GM21786 (cell line): ENCODE data around the gene PASK.
"Not testable (repeated sequence)": the region's sequence is repeated elsewhere in the genome, so short reads cannot be mapped to it uniquely, and the experiment has no call there.

ENCODE experiments used
- ATAC-seq: cut with Tn5 transposase; IDR thresholded peaks from one replicate; pipeline ENCODE4 v1.9.1; 2021; ENCODE audit not compliant: unreplicated experiment

The PASK gene

GRCh38 chr2:241108271-241109209 is 40.7 kb downstream of the PASK start:
- no peak for ATAC-seq

DNA sequence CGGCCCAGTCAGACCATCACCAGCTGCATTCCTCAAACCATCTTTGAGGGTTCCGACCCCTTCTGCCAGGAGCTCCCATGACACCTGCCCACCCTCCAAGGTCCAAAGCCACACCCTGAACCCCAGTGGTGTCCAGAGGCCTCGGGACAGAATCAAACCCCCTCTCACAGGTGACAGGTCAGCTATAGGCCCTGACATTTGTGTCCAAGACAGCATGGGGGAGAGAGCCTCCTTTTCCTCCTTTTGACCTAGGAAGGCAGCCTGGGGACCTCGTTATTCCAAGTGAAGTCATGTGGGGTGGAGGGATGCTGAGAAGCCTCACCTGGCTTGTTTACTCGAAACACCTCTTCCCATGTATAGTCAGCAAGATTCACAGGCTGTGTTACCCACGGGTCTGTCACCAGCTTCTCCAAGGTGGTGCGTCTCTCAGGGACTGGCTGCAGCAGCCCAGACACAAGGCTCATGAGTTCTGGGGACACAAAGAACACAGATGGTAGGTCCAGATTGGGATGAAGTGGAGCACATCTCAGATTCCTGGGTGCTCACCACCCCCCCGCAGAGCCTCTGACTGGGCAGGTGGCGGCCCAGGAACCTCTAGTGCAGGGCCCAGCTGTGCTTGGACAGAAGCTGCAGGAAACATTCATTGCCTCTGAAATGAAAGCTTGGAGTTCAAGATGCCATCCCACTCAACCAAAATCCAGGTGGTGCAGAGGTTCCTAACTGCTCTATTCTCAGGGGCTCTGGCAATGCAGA is 42.1 kb downstream of the PASK start:
- ATAC-seq: no peak

- no peak for ATAC-seq
Observed at GRCh38 chr2:241105641-241106040, 43.6 kb downstream of the PASK start.

DNA sequence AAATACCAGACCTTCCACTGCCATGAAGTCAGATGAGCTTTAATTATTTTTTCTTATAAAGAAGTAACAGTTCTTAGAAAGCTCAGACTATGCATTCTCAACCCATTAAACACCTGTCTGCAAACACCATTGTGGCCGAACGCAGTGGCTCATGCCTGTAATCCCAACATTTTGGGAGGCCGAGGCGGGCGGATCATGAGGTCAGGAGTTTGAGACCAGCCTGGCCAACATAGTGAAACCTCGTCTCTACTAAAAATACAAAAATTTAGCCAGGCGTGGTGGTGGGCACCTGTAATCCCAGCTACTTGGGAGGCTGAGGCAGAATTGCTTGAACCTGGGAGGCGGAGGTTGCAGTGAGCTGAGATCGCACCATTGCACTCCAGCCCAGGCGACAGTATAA is 44.7 kb downstream of the PASK start:
- ATAC-seq: not testable (repeated sequence)

GRCh38 chr2:241103176-241103595 is 46.1 kb downstream of the PASK start:
- ATAC-seq: no peak

DNA sequence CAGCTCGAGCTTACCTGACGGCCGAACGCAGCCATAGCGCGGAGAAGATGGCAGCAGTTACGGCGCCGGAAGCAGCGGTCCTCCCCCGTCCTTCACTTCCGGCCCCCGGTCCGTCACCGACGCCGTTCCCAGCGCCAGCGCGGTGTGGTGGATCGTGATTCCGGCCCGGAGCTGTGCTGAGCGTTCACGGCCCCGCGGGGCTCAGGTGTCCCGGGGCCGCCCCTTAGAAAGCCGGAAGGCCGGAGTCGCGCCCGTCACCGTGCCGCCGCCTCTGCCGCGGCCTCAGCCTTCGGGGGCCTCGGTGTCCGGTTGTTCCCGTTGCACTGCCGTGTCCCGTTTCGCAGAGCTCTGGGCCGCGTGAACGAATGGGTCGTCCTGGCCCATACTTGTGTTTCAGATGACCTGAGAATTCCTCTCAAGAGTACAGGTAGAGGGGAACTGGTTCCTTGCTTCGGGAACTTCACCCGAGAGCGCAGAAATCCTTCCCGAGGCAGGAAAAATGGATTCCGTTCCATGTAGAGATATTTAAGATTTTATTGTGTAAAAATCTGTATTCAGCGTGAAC is 47.0 kb downstream of the PASK start, which contains the start of gene MTERF4:
Gene MTERF4 (minus strand): TSS at position 49 of the 565 bp plus-strand sequence. CDS start 14 bp downstream, at position 35.
- peak; percentile 79 for ATAC-seq

DNA sequence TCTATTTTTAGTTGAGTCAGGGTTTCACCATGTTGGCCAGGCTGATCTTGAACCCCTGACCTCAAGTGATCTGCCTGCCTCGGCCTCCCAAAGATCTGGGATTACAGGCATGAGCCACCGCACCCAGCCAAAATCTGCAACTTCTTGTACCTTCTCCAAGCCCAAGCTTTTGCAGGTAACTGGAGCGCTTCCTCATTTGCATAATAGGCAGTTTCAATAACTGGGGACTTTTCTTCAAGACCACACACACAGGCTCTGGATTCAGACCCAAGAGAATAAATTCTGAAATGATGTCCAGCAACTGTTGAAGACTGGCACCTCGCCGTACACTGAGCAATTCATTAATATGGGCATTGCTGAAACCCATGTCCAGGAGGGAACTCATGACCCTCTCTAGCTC is 50.0 kb downstream of the PASK start:
- ATAC-seq: no peak

GRCh38 chr2:241096979-241097378 is 52.3 kb downstream of the PASK start:
- no peak for ATAC-seq

DNA sequence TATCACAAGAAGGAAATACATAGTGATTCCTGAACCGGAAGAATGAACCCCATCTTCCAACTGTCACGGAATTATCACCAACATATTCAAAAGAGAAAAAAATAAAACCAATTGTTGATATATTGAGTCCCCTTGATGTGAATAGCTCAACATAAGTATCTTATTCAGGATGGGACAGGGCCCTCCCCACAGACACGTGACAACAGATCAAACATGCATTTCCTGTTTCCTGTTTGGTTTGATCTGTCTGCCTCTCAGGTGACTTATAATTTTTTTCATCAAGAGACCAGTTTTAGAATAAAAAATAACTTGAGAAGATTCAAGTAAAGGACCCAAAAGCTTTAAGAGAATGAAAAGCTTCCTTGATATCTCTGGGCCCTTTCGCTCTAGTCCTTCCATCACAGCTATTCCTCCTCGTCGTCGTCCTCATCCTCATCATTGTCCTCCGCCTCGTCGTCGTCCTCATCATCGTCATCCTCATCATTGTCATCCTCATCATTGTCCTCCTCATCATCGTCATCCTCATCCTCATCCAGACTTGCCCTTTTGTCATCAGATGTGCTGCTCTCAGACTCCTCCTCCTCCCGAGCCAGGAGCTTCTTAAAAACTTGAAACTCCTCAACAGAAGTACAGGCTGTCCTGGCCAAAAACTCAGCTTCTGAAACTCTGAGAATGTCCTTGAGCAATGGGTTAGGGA is 53.5 kb downstream of the PASK start:
- ATAC-seq: no peak

DNA sequence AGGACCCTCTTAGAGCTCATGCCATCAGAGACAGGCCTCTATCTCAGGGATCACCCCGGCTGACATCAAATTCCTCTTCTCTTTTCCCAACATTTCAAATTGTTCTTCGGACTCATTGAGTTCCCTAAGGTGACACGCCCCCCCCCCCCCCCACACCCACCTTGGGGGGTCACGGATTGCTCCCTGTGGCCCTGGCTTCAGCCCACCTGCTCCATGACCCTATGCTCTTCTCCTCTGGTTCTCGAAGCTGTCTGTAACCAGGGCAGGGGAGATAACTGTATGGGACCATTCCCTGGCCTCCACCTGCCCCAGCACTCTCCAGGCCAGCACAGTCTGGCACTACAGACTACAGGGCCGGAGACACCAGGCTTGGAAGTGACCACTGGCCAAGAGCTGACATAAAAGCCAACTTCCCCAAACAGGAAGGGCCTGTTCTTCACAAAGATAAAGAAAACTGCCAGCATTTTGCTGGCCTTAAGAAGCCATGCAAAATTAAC is 54.3 kb downstream of the PASK start:
- ATAC-seq: no peak

DNA sequence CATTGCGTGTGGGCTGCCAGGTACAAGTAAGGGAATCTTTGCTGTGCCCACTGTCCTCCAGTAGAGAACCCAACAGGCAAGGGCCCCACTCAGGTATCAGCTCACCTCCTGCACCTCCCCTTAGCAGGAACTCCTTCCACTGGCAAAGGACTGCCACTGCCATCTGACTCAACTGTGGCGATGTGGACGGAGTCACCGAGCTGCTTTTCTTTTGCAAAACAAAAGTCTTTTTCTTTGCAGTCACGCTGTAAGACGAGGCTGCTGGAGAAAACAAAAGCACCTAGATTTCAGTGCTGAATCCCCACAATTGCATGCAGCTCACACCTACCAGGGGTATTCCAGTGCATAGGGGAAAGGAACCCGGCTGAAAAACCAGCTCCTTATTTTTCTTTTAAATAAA is 55.1 kb downstream of the PASK start:
- ATAC-seq: no peak

DNA sequence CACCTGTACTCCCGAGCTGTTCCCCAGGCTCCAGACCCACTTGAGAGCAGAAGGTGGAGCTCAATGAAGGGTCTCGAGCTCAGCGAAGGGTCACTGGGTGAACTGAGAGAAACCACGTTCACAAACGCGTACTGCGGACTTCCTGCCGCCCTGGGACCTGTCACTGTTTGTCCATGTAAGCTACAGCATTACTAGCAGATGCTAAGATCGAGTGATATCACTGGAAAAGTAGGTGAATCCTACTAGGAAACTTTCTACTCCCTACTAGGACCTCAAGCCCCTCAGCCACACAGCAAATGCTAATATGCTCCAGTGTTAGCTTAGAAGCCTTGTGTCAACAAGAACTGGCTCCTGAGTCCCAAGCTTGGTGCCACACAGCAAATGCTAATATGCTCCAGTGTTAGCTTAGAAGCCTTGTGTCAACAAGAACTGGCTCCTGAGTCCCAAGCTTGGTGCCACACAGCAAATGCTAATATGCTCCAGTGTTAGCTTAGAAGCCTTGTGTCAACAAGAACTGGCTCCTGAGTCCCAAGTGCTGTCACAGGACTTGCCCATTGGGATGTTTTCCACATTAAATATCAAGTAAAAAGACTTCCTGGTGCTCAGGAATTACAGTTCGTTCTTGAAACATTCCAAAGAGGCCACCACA is 56.0 kb downstream of the PASK start:
- not testable (repeated sequence) for ATAC-seq

DNA sequence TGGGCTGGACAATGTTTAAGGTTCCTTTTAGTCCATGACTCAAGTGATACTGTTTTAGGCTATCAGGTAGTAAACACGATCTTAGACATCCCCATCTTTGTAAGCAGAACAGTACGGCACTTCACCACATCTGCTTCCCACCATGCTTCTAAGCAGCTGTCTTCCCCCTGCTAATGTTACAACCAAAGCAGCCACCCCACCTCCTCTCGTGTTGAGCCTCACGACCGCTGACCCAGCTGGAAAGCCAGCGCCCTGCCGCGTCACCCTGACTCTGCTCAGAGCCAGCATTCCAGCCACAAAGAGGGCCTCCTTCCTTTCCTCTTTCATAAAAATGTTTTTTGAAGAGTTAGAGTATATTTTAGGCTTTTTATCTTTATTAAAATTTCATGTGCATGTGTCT is 56.6 kb downstream of the PASK start:
- no peak for ATAC-seq

DNA sequence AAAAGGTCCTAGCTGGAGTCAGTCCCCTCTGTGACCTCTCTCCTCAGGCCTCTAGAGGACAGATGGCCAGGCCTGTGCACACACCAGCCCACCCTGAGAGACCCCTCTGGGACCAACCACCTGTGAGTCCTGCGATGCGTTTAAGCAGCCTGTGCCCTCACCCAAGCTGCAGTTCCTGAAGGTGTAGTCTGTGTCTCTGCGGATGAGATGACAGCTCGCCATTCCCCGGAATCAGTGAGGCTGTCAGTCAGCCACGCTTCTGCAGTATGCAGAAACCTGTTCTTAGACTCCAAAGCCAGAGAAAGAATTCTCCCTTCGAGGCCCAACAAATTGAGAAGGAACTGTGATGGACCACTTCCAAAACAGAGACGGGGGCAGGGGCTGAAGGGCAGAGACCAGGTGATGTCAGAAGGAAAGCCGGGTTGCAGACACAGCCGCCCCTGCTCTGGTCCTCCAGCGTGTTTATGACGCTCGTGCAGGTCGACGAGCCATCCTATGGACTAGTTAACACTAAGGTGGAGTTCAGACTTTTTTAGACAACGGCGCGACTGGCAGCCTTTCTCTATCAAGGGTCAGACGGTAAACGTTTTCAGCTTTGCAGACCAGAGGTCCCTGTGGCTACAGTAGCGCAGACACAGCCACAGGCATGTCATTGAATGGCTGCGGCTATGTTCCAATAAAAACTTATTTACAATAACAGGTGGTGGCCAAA is 57.4 kb downstream of the PASK start:
- ATAC-seq: no peak

- no peak for ATAC-seq
Observed at GRCh38 chr2:241091201-241091600, 58.1 kb downstream of the PASK start.

GRCh38 chr2:241088791-241089732 is 60.2 kb downstream of the PASK start:
- no peak for ATAC-seq

GRCh38 chr2:241088376-241088775 is 60.9 kb downstream of the PASK start:
- peak; percentile 56 for ATAC-seq

GRCh38 chr2:241087420-241088268 is 61.6 kb downstream of the PASK start:
- ATAC-seq: peak; percentile 78
